ENCODE data around the gene CCDC91.
"Not testable (repeated sequence)": the region's sequence is repeated elsewhere in the genome, so short reads cannot be mapped to it uniquely, and the experiment has no call there.

CCDC91 gene

DNA sequence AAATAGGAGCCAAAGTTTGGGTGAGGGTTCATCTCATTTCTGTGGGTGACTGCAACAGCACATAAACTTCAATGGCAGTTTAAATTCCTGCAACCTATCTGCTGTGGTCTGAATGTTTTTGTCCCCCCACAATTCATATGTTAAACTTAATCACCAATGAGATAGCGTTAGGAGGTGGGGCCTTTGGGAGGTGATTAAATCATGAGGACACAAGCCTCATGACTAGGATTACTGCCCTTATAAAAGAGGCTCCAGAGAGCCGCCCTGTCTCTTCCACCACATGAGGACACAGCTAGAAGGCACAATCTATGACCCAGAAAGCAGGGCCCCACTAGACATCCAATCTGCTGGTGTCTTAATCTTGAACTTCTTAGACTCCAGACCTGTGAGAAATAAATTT lies 3.8 kb upstream of the CCDC91 start:
- DNase-seq: no peak

DNA sequence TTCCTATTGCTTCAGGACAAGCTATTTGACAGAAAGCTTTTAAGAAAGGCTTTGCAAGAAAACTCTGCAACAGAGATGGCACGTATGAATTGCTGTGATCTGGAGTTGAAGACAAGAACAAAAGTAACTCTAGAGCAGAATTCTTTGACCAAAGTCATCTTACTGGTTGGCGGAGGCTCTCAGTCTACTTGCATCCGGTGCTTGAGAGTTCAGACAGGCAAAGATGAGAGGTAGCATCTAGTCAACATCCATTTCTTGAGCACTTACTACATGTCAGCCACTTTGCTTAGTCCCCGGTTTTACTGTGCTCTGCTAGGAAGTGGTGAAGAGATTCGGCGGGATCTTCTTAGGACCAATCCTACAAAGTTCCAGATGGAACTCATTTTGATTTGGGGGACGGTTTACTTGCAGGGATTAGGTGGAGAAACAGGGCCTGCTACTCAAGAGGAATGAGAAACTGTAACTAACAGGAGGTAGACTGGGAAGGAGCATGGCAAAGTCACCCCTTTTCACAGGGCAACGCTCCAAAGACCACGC lies 404 bp upstream of the CCDC91 start:
- no peak for DNase-seq

DNA sequence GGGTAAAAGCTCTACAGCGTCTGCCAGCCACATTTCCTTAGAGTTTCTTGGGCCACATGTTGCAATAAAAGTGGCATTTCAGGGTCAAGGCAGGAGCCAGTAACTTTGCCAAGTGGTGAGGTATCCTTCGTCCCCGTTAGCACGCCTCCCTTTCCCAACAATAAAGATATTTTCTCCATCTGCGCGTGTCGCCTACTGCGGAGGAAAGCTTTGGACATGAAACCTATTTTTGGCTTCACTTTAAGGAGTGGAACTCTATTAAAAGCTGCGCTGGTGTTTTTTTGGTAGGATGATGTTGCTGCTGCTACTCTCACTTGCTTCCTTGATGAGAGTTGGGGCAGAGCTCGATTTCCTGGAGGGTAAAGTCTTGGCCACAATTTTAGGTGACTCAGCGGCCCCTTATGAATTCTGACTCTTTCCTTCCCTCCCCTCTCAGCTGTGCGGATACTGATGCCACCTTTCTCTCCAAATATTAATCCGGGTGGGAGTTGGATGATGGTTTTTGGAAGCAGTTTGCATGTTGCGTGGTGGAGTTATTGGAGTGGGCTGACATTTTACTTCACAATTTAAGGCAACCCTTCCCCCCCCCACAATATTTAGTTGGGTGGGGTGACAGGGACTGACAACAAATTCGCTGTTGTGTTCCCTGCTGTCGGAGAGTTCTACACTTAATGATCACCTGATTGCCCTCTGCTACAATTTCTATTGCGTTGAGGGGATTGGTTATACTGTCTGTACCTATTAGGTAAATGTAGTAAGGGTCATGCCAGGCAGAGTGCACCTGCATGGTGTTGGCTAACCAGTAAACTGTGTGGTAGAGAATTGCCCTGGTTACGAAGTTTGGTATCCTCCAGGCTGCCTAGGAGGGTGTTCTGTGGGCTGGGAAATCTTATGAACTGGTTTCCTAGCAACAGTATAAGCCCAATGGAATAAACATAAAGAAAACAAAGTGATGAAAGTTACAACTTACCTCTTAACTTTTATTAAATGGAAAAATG lies 1.1 kb downstream of the CCDC91 start:
- DNase-seq: no peak

DNA sequence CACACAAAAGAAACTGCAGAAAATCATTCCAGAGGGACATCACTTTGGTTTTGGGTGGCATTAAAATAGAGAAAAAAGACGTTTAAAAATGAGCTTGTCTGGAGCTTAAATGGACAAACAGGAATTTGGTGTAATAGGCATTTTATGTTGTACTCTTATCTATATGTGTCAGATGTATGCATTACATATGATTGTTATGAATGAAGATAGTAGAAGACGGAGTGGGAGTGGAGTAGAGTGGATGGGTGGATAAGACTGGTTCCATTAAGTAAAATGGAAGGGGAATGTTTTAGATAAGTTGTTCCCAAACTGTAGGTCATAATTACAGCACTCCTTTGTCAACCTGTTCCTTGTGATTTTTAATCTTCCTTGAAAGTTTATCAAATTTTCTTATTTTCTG lies 1.9 kb downstream of the CCDC91 start:
- no peak for DNase-seq

DNA sequence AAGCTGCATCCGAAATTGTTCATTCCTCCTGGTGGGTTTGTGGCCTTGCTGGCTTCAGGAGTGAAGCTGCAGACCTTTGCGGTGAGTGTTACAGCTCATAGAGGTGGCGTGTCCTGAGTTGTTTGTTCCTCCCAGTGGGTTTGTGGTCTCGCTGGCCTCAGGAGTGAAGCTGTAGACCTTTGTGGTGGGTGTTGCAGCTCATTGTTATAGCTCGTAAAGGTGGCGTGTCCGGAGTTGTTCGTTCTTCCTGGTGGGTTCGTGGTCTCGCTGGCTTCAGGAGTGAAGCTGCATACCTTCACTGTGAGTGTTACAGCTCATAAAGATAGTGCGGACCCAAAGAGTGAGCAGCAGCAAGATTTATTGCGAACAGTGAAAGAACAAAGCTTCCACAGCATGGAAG lies 4.4 kb downstream of the CCDC91 start:
- DNase-seq: not testable (repeated sequence)

DNA sequence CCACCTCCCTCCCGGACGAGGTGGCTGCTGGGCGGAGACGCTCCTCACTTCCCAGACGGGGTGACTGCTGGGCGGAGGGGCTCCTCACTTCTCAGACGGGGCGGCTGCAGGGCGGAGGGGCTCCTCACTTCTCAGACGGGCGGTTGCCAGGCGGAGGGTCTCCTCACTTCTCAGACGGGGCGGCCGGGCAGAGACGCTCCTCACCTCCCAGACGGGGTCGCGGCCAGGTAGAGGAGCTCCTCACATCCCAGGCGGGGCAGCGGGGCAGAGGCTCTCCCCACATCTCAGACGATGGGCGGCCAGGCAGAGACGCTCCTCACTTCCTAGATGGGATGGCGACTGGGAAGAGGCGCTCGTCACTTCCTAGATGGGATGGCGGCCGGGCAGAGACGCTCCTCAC lies 10.9 kb downstream of the CCDC91 start:
- not testable (repeated sequence) for DNase-seq

DNA sequence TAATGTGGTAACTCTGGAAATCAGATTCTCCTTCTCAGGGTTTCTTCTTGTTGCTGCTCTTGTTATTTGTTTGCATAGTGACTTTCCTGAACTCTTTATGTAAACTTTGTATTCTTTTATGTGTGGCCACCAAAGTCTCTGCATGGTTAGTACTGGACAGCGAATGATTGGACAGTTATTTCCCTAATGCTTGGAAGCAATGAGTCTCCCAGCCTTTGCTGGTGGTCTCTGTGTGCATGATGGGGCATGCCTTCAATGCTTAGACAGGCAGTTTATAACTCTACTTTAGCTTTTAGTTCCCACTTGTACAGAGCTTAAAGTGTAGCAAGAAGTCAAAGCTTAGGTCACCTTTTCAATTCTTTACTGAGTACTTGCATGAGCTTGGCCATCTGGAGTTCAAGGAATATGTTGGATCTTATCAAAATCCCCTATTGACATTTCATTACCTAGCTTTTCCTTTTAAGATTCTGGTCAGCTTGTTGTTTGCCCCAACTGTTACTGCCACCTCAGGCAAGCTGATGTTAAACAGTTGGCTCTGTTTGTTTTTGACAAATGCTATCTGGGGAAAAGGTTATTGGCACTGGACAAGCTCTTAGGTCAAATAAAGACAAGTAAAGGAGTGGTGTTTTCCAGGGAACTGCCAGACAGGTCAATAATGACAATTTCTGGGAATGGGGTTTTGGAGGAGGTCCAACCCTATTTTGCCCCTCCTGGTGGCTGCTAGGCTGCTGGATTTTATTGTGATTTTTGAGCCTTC lies 12.3 kb downstream of the CCDC91 start:
- no peak for DNase-seq

DNA sequence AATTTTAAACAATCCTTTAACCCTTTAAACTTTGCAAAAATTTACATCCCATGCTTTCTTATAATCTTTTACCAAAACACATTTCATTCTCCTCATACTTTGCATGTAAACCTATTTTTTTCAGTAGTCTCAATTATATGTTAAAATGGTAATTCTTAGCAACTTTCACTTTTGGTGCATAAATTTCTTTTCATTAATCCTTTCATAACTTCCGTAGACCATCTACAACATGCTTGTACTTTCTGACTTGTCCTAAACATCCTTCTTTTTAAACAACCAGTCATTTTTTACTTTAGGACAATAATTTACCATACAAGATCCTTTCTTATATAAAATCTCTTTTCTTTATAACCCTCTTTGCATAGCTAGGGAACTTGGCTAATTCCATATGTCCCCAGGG lies 19.5 kb downstream of the CCDC91 start:
- no peak for DNase-seq

DNA sequence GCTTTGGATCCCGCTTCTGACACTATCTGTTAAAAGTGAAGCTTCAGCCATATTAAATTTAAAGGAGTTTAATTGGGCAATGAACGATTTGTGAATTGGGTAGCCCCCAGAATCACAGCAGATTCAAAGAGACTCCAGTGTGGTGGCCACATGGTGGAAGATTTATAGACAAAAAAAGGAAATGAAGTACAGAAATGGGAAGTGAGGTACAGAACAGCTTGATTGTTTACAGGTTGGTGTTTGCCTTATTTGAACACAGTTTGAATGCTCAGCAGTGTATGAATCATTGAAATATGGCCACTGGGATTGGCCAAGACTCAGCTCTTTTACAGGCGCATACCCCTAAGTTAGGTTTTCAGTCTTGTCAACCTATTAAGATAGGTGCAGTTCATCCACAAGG lies 21.9 kb downstream of the CCDC91 start:
- no peak for DNase-seq

DNA sequence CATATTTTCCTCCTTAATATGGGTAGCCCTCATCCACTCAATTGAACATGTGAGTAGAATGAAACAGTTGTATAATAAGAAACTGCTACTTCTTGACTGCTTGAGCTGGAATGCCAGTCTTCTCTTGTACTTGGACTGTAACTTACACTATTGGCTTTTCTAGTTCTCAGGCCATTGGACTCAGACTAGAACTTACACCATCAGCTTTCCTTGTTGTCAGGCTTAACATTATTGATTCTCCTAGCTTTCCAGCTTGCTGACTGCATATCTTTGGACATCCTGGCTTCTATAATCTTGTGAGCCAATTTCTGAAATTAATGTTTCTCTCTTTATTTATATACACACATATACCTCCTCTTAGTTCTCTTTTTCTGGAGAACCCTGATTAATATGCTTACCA lies 24.8 kb downstream of the CCDC91 start:
- DNase-seq: no peak

DNA sequence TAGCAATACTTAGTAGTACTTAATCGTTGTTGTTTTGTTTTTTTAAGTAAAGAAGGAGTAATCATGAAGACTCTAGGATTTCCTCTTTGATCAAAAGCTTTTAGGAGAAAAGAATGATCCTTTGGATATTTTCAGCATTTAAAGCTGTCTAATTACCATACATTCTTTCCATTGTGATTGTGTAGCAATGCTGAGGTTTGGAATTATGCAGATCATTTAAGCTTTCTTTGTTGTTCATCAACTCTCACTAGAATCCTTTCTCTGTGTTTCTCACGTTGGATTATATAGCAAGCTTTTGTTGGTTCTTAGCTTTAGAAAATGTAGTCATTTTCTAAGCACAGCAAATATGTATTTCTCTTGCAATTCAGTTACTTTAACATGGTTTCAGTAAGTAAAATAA lies 25.8 kb downstream of the CCDC91 start:
- no peak for DNase-seq

DNA sequence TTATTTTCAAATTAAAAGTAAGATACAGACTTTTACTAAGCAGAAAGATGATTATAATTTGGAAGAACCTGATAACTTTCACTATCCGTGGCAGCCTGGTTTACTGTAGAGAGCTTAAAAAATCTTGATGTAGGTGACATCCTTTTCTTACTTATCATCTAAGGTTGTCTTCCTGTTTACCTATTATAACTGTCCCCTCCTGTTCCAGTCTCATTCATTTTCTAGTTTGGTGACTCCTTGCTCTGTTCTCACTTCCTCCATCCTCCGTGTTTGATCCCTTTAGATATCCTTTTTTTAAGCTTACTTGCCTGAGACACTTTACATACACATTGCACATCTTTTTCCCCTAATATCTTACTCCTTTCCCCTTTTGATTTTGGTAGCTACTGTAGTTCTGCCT lies 27.5 kb downstream of the CCDC91 start:
- DNase-seq: no peak

DNA sequence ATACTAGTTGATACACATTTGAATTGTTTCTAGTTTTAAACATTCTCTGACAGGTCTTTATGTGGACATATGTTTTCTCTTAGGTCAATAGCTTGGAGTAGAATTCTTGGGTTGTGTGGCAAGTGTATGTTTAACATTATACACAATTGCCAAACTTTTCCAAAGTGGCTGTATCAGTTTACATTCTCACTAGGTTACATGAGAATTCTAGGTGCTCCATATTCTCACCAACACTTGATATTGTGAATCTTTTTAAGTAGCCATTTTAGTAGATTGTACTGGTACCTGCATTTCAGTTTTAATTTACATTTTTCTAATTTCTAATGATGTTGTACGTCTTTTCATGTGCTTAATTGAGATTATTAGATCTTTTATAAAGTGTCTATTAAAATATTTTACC lies 28.6 kb downstream of the CCDC91 start:
- no peak for DNase-seq

DNA sequence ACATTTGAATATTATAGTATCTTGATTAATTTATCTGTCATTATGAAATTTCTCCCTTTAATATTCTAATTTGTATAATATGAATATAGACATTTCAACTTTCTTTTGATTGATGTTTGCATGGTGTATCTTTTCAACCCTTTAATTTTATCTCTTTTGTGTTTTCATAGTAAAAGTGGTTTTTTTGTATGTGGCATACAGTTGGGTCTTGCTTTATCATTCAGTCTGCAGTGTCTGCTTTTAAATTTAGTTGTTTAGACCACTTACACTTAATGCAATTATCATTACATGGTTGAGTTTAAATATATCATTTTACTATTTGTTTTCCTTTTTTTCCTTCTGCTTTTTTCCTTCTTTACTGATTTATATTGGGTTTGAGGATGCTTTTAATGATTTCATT lies 29.6 kb downstream of the CCDC91 start:
- no peak for DNase-seq

DNA sequence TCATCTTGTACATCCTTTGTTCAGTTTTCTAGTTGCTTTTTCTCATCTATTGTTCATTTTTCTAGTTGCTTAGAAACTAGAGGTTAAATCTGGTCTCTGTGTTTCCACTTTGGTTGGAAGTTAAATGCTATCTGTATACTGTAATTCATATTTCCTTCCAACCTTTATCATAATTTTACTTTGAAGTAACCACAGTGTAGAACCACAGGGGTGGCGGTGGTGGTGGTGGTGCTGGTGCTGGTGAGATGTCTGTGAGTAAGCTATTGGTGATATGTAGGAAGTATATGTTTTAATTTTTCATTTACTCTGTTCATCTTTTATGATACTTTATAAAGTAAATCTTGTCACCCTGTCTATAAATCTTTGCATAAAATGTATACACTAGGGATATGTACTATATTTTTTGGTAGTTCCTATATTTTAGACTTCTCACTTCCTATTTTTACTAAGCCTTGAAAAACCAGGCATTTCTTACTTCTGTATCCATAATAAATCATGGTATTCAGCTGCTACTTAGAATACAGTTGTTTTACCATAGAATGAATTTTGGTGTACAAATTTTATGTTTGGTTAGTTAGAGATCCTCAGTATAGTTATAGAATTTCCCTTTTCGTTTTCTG lies 31.9 kb downstream of the CCDC91 start:
- no peak for DNase-seq

DNA sequence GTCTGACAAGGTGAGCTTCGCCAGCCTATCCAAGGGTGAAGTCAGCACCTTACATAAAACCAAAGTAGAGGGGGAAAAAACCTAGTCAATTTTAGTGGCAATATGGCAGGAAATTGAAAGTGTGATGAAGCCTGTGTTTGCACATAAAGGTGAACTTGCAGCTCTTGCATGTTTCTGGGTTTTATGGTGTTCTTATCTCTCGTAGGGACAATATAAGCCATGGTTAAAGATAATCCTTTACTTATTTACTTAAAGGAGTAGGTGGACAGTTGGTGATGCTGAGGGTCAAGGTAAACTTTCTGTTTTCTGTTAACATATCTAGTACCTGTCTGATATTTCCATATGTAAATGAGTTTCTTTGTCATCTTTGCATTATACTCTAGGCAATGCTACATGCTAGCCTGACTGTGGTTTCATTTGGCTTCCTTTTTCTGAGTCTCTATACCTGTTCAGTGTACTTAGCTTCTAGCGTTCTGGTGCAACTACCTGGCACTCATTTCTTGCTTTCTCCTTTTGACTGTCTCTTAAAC lies 32.8 kb downstream of the CCDC91 start:
- DNase-seq: no peak

DNA sequence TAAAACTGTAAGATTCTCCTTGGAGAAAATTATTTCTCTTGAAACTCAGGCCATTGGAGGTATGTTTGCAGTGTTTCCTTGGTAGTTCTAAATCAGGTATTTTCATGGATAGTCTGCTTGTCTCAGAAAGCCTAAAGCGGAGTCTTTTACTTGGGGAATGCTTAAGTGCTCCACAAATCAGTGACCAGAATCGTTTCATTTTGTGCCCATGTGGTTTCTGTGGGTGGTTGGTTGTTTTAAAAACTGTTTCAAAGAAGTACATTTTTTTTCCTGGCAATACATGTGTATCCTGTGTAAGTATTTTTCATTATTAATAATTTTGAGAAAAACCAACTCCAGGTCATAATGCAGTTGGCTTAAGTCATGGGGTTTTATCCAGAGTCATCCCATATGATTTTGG lies 33.6 kb downstream of the CCDC91 start:
- DNase-seq: no peak

DNA sequence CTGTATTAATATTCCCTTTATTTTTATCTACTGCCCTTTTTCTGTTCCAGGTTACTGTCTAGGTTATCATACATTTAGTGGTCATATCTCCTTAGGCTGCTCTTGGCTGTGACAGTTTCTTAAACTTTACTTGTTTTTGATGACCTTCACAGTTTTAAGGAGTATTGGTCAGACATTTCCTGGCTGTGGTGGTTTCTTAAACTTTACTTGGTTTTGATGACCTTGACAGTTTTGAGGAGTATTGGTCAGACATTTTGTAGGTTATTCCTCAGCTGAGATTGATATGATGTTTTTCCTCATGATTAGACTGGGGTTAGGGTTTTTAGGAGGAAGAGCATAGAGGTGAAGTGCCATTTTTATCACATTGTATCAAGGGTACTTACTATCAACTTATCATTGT lies 36.4 kb downstream of the CCDC91 start:
- DNase-seq: no peak

DNA sequence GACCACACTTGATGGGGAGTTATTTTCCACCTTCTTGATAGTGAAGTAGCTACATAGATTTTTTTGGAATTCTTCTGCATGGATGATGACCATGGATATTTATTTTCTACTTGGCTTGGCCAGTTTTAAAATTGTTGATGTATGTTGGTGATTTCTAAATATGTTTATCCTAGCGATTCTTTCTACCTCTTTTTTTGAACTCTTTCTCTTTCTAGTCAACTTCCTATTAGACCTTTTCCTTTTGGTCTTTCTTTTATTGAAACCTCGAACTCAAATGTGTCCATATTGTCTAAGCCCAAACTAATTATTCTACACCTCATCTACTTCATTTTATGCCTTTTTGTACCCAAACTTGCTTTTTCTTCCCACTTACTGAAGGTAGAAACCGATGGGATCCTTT lies 37.0 kb downstream of the CCDC91 start:
- no peak for DNase-seq

DNA sequence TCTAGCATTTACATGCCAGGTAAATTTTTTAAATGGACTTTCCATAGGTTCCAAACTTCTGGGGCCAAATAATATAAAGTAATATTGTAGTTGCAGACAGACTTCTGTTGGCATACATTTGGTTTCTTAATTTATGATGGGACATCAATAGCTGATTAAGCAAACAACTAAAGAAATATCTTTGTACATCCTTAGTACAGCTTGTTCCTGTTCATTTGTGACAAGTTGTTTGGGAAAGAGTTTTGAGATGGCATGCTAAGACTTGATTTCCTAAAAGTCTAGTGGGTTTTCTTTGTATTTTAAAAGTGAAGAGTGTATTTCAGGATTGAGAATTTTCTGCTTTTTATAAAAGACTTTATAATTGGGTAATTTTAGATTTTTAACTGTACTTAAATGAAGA lies 41.0 kb downstream of the CCDC91 start:
- DNase-seq: no peak

DNA sequence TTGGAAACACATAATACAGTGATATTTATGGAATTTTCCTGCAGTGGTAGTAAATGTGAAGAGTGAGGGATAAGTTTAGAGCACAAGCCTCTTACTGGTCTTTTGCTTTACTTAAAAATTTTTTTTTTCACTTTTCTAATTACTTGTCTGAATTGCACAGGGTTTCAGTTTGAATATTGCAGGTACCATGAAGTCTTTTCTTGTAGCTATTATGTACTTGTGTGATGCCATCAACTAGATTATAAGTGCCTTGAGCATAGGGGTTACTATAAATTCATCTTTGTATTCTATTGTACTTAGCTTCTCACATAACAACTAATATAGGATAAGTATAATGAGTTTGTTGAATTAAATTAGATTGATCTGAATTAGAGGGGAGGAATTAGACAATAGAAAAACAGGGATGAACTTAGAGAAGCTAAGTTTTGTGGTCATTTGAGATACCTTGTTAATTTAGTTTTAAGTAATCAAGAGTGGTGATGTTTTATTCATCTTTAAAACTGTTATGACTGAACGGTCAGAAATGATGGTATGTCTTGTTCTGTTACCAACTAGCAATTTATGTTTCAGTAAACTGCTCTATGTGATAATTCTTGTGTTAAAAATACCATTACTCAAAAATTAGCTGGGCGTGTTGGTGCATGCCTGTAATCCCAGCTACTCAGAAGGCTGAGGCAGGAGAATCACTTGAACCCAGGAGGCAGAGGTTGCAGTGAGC lies 42.1 kb downstream of the CCDC91 start:
- DNase-seq: no peak

DNA sequence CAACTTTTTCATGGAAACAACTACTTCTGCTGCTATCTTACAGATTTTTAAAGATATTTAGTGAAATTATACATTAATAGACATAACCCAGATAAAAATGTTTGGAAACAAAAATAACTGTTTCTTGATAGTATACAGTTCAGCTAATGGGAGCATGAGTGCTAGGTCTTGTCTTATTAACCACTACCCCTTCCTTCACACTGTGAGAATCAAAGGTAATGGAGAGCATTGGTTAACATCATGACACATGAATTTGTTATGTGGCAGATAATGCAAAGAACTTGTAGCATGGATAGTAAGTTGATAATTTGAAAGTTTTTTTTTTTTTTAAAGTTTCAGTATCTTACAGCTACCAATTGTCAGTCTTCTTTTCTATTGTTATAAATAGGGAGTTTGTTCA lies 44.2 kb downstream of the CCDC91 start:
- no peak for DNase-seq

DNA sequence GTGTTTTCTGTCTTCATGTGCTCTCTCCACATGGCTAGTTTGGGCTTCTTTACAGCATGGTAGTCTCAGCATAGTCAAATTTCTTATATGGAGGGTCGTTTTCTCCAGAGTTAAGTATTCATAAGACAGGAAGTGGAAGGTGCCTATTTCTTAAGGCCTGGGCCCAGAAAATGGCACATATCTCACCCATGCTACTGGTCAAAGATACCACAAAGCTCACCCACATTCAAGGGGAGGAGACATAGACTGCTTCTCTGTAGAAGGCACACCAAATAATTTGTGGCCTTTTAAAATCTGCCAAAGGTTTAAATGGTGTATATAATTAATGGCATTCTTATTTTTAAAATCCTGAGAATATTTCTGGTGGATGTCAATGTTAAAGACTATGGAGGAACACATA lies 44.8 kb downstream of the CCDC91 start:
- DNase-seq: no peak
